Karpas-422 (cell line): ENCODE results near the gene TMEM14B. TPM values are rescaled to one million over a fixed set of nuclear protein-coding genes. Genes with fewer than 3 reads are reported as not detected.
"Not testable (repeated sequence)": the region's sequence is repeated elsewhere in the genome, so short reads cannot be mapped to it uniquely, and the experiment has no call there.

Experiments
- DNase-seq: peaks from one replicate; pipeline ENCODE4 v3.0.0-alpha.2; 2015
- H2AFZ ChIP-seq: fragments of 200-600 bp; sonication (generic); 2 replicates; pipeline ENCODE4 v1.6.1; 2014; ENCODE audit warnings: antibody characterized with exemption, low read length, mixed read lengths
- H3K27ac ChIP-seq: fragments of 200-600 bp; sonication (generic); 2 replicates; pipeline ENCODE4 v1.5.1; 2014; ENCODE audit warnings: mild to moderate bottlenecking, low read length, moderate library complexity
- H3K27me3 ChIP-seq: fragments of 200-600 bp; sonication (generic); 2 replicates; pipeline ENCODE4 v1.6.1; 2014; ENCODE audit warnings: low read length, mixed read lengths
- H3K36me3 ChIP-seq: fragments of 200-600 bp; sonication (generic); 2 replicates; pipeline ENCODE4 v1.6.1; 2014; ENCODE audit warnings: low read length, mixed read lengths; ENCODE audit not compliant: insufficient read depth
- H3K4me1 ChIP-seq: fragments of 200-600 bp; sonication (generic); 2 replicates; pipeline ENCODE4 v1.6.1; 2014; ENCODE audit warnings: mild to moderate bottlenecking, low read length, mixed read lengths
- H3K4me2 ChIP-seq: fragments of 200-600 bp; sonication (generic); 2 replicates; pipeline ENCODE4 v1.6.1; 2014; ENCODE audit warnings: low read length, low read depth, mild to moderate bottlenecking; ENCODE audit not compliant: poor library complexity, severe bottlenecking
- H3K4me3 ChIP-seq: fragments of 200-600 bp; sonication (generic); 2 replicates; pipeline ENCODE4 v1.5.1; 2014; ENCODE audit warnings: mild to moderate bottlenecking, antibody characterized with exemption, low read length, mixed read lengths
- H3K79me2 ChIP-seq: fragments of 200-600 bp; sonication (generic); 2 replicates; pipeline ENCODE4 v1.6.1; 2014; ENCODE audit warnings: mild to moderate bottlenecking, low read length, mixed read lengths
- H3K9ac ChIP-seq: fragments of 200-600 bp; sonication (generic); 2 replicates; pipeline ENCODE4 v1.6.0; 2014; ENCODE audit warnings: low read length
- H3K9me2 ChIP-seq: fragments of 200-600 bp; sonication (generic), shearing (Covaris generic); replicated peaks from 2 replicates; pipeline ENCODE4 v1.6.0; 2014; ENCODE audit warnings: mild to moderate bottlenecking, low read length, moderate library complexity; ENCODE audit not compliant: insufficient read depth
- H3K9me3 ChIP-seq: fragments of 300-700, 200-600 bp; sonication (generic); 2 replicates; pipeline ENCODE4 v1.6.1; 2014; ENCODE audit warnings: low read length, mixed read lengths
- H4K20me1 ChIP-seq: fragments of 200-600 bp; sonication (generic); 2 replicates; pipeline ENCODE4 v1.6.1; 2014; ENCODE audit warnings: mild to moderate bottlenecking, antibody characterized with exemption, low read length, low read depth; ENCODE audit not compliant: insufficient read depth
- total RNA-seq: library from RNA; depleted of rRNA; stranded (reverse); fragments of >200 nt; shearing (Covaris generic); gene quantifications from 2 replicates; pipeline ENCODE4 v1.2.3, GENCODE V29; 2014; ENCODE audit warnings: low replicate concordance

TMEM14B gene
- total RNA-seq, 1 experiment from 2014 or later: 121 TPM

- H3K9me2 ChIP-seq, DNase-seq, H3K27me3 ChIP-seq, H3K27ac ChIP-seq, H3K9ac ChIP-seq, H3K4me2 ChIP-seq, H3K4me3 ChIP-seq, H3K9me3 ChIP-seq, H4K20me1 ChIP-seq, H2AFZ ChIP-seq: not testable (repeated sequence)
- Histone ChIP-seq H3K36me3 (peaks cover 36% of the 10 kb centered on the region; the same call in 1 of the 2 replicates), H3K79me2 (peaks cover 81% of the 10 kb centered on the region), H3K4me1 (peaks cover 18% of the 10 kb centered on the region)
These were observed 4.2 kb downstream of the TMEM14B start for GRCh38 chr6:10751757-10752156.

GRCh38 chr6:10756085-10756484 is 8.5 kb downstream of the TMEM14B start:
- Histone ChIP-seq H3K4me2 (no peak overlapping the region), H3K4me1 (no peaks in the 10 kb centered on the region), H3K9ac (no peak overlapping the region), H3K9me3 (no peaks in the 10 kb centered on the region), H3K27me3 (no peaks in the 10 kb centered on the region), H3K36me3 (peaks cover 38% of the 10 kb centered on the region; the same call in 1 of the 2 replicates), H3K4me3 (no peak overlapping the region), H3K9me2 (no peaks in the 10 kb centered on the region), H3K27ac (no peak overlapping the region), H3K79me2 (peaks cover 44% of the 10 kb centered on the region), H2AFZ (no peak overlapping the region), H4K20me1 (no peaks in the 10 kb centered on the region)
- DNase-seq: no peak

- Histone ChIP-seq H2AFZ (no peak overlapping the region), H3K9me2 (no peaks in the 10 kb centered on the region), H3K27ac (no peak overlapping the region), H3K36me3 (peaks cover 26% of the 10 kb centered on the region; the same call in 1 of the 2 replicates), H3K9me3 (no peaks in the 10 kb centered on the region), H3K4me2 (no peak overlapping the region), H3K79me2 (peaks cover 16% of the 10 kb centered on the region), H4K20me1 (no peaks in the 10 kb centered on the region), H3K27me3 (no peaks in the 10 kb centered on the region), H3K9ac (no peak overlapping the region), H3K4me3 (no peak overlapping the region), H3K4me1 (no peaks in the 10 kb centered on the region)
- DNase-seq: peak; percentile 81
These were observed 11.8 kb downstream of the TMEM14B start for GRCh38 chr6:10759312-10759839.

GRCh38 chr6:10759884-10760329 is 12.3 kb downstream of the TMEM14B start:
- Histone ChIP-seq H3K9ac (no peak overlapping the region), H3K27ac (no peak overlapping the region), H3K4me3 (no peak overlapping the region), H3K79me2 (peaks cover 14% of the 10 kb centered on the region), H3K4me2 (no peak overlapping the region), H3K36me3 (peaks cover 21% of the 10 kb centered on the region; the same call in 1 of the 2 replicates), H3K9me3 (no peaks in the 10 kb centered on the region), H3K9me2 (no peaks in the 10 kb centered on the region), H4K20me1 (no peaks in the 10 kb centered on the region), H3K4me1 (no peaks in the 10 kb centered on the region), H2AFZ (no peak overlapping the region), H3K27me3 (no peaks in the 10 kb centered on the region)
- no peak for DNase-seq

- Histone ChIP-seq H3K4me2 (no peak overlapping the region), H3K9me3 (no peaks in the 10 kb centered on the region), H3K4me1 (no peaks in the 10 kb centered on the region), H3K4me3 (no peak overlapping the region), H3K9me2 (no peaks in the 10 kb centered on the region), H3K9ac (no peak overlapping the region), H4K20me1 (no peaks in the 10 kb centered on the region), H3K79me2 (no peaks in the 10 kb centered on the region), H3K36me3 (peaks cover 4% of the 10 kb centered on the region; the same call in 1 of the 2 replicates), H3K27ac (no peak overlapping the region), H3K27me3 (no peaks in the 10 kb centered on the region), H2AFZ (no peak overlapping the region)
- no peak for DNase-seq
These were observed 15.4 kb downstream of the TMEM14B start for GRCh38 chr6:10763006-10763405.

DNA sequence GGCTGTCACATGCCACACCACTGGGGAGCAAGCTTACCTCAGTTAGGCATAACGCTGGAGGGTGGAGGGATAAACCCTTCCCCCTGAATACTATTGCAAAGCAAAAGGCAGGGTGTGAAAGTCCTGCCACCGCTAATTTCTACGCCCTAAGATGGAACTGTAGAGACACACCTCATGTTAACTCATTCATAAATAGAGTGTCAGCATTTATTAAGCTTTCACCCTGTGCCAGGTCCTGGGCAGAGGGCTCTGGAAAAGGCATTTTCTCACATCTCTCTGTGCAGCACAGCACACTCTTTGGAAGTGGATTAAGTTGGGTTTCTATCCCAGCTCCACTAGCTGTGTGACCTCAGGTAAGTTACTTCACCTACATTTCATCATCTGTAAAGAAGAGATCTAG is 21.8 kb downstream of the TMEM14B start:
- Histone ChIP-seq H3K4me2 (no peak overlapping the region), H3K27me3 (no peaks in the 10 kb centered on the region), H4K20me1 (no peaks in the 10 kb centered on the region), H3K36me3 (no peaks in the 10 kb centered on the region), H3K4me3 (no peak overlapping the region), H3K9me2 (no peaks in the 10 kb centered on the region), H3K9me3 (no peaks in the 10 kb centered on the region), H3K27ac (no peak overlapping the region), H2AFZ (no peak overlapping the region), H3K9ac (no peak overlapping the region), H3K79me2 (no peaks in the 10 kb centered on the region), H3K4me1 (no peaks in the 10 kb centered on the region)
- DNase-seq: no peak

GRCh38 chr6:10771371-10771894 is 23.8 kb downstream of the TMEM14B start:
- Histone ChIP-seq H4K20me1 (no peaks in the 10 kb centered on the region), H3K4me2 (no peak overlapping the region), H2AFZ (no peak overlapping the region), H3K4me3 (no peak overlapping the region), H3K4me1 (no peaks in the 10 kb centered on the region), H3K9me2 (no peaks in the 10 kb centered on the region), H3K27me3 (no peaks in the 10 kb centered on the region), H3K36me3 (no peaks in the 10 kb centered on the region), H3K79me2 (no peaks in the 10 kb centered on the region), H3K9ac (no peak overlapping the region), H3K9me3 (no peaks in the 10 kb centered on the region), H3K27ac (no peak overlapping the region)
- no peak for DNase-seq

GRCh38 chr6:10778230-10778629 is 30.6 kb downstream of the TMEM14B start:
- Histone ChIP-seq H3K27me3 (no peaks in the 10 kb centered on the region), H3K27ac (no peak overlapping the region), H3K4me3 (no peak overlapping the region), H2AFZ (no peak overlapping the region), H4K20me1 (no peaks in the 10 kb centered on the region), H3K9me2 (no peaks in the 10 kb centered on the region), H3K36me3 (no peaks in the 10 kb centered on the region), H3K9me3 (no peaks in the 10 kb centered on the region), H3K4me1 (no peaks in the 10 kb centered on the region), H3K9ac (no peak overlapping the region), H3K4me2 (no peak overlapping the region), H3K79me2 (no peaks in the 10 kb centered on the region)
- DNase-seq: no peak
